GM12864 (cell line): ENCODE data around the gene VRTN.

Source experiments
- DNase-seq: peaks from one replicate; pipeline ENCODE4 v3.0.0-alpha.2; 2011; ENCODE audit warnings: low read depth
- H3K4me3 ChIP-seq: 2 replicates; pipeline ENCODE4 v1.5.1; 2011; ENCODE audit warnings: mild to moderate bottlenecking, low read depth, low read length, control low read depth
- TF ChIP-seq, protein P1 (sequence below): IDR thresholded peaks from 2 replicates; pipeline ENCODE4 v1.5.1; 2011; ENCODE audit warnings: low read depth, mild to moderate bottlenecking, moderate library complexity, low read length, control low read depth, inconsistent platforms; ENCODE audit errors: missing control alignments

Gene VRTN

DNA sequence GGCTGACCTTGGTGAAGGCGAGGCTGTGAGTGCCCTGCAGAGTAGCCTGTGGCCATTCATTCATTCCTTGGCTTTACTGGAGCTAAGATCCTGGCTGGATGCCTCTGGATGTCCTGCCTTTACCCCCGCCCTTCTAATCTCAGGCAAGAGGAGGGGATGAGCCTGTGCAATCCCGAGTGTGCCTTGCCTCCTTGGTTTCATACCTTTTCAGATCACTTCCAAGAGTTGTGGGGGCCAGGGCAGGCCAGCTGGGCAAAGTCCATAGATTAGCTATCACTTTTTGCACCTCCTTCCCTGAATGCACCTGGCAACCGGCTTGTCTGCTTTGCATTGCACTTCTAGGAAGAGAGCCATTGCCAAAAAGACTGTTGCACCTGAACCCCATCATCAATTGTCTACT is 1.5 kb downstream of the VRTN start:
- TF ChIP-seq, protein P1, sequence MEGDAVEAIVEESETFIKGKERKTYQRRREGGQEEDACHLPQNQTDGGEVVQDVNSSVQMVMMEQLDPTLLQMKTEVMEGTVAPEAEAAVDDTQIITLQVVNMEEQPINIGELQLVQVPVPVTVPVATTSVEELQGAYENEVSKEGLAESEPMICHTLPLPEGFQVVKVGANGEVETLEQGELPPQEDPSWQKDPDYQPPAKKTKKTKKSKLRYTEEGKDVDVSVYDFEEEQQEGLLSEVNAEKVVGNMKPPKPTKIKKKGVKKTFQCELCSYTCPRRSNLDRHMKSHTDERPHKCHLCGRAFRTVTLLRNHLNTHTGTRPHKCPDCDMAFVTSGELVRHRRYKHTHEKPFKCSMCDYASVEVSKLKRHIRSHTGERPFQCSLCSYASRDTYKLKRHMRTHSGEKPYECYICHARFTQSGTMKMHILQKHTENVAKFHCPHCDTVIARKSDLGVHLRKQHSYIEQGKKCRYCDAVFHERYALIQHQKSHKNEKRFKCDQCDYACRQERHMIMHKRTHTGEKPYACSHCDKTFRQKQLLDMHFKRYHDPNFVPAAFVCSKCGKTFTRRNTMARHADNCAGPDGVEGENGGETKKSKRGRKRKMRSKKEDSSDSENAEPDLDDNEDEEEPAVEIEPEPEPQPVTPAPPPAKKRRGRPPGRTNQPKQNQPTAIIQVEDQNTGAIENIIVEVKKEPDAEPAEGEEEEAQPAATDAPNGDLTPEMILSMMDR: no peak
- no peak for DNase-seq
- no peak overlapping the region for H3K4me3 ChIP-seq

DNA sequence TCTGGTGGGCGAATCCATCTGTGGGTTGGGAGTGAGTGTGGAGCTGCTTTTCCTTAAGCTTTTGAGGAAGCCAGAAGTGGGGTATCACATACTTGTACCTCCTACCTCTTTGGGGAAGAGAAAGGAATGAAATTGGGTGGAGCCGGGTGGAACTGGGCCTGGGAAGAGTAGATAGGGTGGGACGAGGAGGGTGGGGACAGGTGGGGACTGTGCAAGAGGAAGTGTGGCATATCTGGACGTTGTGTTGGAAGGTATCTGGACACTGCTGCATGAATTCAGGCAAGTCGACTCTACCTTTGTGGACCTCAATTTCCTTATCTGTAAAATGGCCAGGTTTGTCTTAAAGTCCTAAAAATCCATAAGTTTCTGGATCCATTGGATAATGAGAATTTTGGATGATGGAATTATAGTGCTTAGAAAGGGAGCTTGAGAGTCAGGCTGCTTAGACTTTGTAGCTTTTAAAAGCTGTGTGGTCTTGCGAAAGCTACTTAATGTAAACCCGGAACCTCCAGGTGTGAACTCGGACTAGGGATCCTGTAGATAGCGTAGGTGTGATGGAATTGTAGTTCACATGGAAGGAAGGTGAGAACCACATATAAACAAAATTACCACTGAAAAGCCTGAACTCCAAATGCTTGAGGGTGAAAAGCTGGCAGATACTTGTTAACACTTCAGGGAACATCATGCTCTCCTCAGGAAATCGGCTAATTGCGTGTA is 2.1 kb downstream of the VRTN start:
- H3K4me3 ChIP-seq: no peak overlapping the region
- DNase-seq: no peak
- TF ChIP-seq, protein P1: no peak

DNA sequence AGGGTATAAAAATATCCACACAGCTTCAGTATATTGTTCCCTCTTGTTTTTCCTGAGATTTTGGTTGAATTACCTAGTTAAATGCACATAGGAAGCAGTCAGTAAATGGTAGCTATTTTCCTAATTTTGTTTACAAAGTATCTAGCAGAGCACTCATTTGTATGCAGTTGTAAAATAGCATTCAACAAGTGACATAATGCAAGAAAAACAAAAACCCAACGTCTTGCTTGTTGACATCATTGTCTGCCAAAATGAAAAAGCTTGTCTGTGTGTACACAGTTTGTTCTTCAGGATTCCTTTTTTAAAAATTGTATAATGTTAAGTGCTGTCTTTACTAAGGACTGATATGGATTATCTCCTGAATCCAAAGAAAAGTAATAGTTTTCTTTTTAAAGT is 2.7 kb downstream of the VRTN start:
- H3K4me3 ChIP-seq: no peak overlapping the region
- no peak for DNase-seq
- TF ChIP-seq, protein P1: no peak

DNA sequence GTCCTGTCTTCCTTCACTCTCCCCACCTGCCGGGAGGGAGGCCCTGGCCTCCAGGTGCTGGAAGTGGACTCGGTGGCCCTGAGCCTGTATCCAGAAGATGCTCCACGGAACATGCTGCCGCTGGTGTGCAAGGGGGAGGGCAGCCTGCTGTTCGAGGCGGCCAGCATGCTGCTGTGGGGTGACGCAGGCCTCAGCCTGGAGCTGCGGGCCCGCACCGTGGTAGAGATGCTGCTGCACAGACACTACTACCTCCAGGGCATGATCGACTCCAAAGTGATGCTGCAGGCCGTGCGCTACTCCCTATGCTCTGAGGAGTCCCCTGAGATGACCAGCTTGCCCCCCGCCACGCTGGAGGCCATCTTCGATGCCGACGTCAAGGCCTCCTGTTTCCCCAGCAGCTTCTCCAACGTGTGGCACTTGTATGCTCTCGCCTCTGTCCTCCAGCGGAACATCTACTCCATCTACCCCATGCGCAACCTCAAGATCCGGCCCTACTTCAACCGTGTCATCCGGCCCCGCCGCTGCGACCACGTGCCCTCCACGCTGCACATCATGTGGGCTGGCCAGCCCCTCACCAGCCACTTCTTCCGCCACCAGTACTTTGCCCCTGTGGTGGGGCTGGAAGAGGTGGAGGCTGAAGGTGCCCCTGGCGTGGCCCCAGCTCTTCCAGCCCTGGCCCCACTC is 8.8 kb downstream of the VRTN start:
- DNase-seq: no peak
- TF ChIP-seq, protein P1: no peak
- H3K4me3 ChIP-seq: no peak overlapping the region

DNA sequence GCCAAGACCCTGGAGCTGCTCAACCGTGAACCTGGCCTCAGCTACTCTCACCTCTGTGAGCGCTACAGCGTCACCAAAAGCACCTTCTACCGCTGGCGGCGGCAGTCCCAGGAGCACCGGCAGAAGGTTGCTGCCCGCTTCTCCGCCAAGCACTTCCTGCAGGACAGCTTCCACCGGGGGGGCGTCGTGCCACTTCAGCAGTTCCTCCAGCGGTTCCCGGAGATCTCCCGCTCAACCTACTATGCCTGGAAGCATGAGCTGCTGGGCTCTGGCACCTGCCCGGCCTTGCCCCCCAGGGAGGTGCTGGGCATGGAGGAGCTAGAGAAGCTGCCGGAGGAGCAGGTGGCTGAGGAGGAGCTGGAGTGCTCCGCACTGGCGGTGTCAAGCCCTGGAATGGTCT is 9.3 kb downstream of the VRTN start:
- no peak overlapping the region for H3K4me3 ChIP-seq
- no peak for DNase-seq
- TF ChIP-seq, protein P1: no peak

DNA sequence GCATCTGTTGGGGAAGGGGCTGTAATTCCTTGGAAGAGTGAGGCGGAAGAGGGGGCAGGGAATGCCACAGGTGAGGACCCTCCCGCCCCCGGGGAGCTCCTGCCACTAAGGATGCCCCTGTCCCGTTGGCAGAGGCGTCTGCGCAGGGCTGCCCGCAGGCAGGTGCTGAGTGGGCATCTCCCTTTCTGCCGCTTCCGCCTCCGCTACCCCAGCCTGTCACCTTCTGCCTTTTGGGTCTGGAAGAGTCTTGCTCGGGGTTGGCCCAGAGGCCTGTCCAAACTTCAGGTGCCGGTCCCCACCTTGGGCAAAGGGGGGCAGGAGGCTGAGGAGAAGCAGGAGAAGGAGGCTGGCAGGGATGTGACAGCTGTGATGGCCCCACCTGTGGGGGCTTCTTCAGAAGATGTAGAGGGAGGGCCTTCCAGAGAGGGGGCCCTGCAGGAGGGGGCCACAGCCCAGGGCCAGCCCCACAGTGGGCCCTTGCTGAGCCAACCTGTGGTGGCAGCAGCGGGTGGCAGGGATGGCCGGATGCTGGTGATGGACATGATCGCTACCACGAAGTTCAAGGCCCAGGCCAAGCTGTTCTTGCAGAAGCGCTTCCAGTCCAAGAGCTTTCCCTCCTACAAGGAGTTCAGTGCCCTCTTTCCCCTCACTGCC is 10.0 kb downstream of the VRTN start:
- no peak for DNase-seq
- TF ChIP-seq, protein P1: no peak
- no peak overlapping the region for H3K4me3 ChIP-seq
